PC-9 (cell line): ENCODE measurements around the gene DCAKD.

Experiments
- EZH2 ChIP-seq: fragments of 200-600 bp; sonication (generic); IDR thresholded peaks from 2 replicates; pipeline ENCODE4 v1.8.0; 2017; ENCODE audit warnings: antibody characterized with exemption, low read depth
- TF ChIP-seq, protein P1 (sequence below): fragments of 200-600 bp; sonication (generic); conservative IDR thresholded peaks from 2 replicates; pipeline ENCODE4 v1.6.1; 2017; ENCODE audit warnings: mixed run types, antibody characterized with exemption, mild to moderate bottlenecking, moderate library complexity

DNA sequence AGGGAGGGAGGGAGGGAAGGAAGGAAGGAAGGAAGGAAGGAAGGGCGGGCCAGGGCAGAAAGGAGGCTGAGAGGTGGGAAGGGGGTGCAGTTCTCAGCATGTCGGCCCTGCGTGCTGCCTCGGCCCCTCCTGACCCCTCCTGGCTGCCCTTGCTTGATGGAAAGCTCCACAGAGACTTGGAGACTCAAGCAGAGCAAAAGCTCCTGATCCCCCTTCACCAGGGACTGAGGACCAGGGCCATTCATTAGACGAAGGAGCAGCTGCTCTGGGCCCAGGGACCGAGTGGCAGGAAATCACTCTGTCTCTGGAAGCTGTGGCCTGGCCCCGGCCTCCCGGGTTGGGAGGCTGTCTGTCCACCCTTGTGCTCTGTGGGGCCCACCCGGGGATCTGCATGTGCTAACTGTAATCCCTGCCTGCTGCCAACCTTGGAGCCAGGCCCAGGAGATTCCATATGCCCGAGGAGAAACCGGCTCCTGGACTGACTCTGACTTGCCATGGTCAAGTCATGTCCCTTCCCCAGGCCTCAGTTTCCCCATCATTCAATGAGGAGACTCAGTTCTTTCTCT, 55.9 kb downstream of the DCAKD start:
- TF ChIP-seq, protein P1, sequence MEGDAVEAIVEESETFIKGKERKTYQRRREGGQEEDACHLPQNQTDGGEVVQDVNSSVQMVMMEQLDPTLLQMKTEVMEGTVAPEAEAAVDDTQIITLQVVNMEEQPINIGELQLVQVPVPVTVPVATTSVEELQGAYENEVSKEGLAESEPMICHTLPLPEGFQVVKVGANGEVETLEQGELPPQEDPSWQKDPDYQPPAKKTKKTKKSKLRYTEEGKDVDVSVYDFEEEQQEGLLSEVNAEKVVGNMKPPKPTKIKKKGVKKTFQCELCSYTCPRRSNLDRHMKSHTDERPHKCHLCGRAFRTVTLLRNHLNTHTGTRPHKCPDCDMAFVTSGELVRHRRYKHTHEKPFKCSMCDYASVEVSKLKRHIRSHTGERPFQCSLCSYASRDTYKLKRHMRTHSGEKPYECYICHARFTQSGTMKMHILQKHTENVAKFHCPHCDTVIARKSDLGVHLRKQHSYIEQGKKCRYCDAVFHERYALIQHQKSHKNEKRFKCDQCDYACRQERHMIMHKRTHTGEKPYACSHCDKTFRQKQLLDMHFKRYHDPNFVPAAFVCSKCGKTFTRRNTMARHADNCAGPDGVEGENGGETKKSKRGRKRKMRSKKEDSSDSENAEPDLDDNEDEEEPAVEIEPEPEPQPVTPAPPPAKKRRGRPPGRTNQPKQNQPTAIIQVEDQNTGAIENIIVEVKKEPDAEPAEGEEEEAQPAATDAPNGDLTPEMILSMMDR, result no peak
- TF ChIP-seq EZH2, result no peak
